Endometrium (tissue), 2 donors: ENCODE data around the gene ACAD11.

Experiments used
- FAIRE-seq: peaks from 2 replicates; lab custom pipeline; 2012; peaks lifted over from hg19 to GRCh38; lab: Jason Lieb, UNC
- donor health status: control.
- donor health status: control.

Gene ACAD11, protein sequence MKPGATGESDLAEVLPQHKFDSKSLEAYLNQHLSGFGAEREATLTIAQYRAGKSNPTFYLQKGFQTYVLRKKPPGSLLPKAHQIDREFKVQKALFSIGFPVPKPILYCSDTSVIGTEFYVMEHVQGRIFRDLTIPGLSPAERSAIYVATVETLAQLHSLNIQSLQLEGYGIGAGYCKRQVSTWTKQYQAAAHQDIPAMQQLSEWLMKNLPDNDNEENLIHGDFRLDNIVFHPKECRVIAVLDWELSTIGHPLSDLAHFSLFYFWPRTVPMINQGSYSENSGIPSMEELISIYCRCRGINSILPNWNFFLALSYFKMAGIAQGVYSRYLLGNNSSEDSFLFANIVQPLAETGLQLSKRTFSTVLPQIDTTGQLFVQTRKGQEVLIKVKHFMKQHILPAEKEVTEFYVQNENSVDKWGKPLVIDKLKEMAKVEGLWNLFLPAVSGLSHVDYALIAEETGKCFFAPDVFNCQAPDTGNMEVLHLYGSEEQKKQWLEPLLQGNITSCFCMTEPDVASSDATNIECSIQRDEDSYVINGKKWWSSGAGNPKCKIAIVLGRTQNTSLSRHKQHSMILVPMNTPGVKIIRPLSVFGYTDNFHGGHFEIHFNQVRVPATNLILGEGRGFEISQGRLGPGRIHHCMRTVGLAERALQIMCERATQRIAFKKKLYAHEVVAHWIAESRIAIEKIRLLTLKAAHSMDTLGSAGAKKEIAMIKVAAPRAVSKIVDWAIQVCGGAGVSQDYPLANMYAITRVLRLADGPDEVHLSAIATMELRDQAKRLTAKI

DNA sequence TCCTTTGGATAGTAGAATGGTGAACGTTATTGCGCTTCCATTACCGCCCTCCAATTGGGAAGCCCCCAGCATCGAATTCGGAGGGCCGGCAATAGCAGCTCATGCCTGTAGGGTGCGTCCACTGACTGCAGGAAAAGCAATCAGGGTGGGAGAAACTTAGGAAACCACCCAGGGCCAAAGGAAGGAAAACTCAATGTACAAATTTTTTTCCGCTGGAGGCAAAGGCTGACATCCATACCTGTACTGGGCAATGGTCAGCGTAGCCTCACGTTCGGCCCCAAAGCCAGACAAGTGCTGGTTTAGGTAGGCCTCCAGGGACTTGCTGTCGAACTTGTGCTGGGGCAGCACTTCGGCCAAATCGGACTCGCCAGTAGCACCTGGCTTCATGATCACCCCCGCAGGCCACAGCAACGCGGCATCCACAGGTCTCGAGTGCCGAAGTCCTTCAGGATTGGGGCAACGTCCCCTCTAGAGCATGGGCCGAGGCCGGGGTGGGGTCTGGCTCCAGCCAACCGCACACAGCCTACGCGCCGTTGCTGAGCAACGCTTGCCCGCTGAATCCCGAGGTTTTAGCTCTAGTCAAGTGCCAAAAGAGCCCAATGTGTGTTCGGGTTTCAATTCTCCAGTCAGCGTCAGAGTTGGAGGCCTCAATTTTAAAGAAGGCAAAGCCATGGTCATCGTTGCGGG lies at the start of gene ACAD11:
TSS of gene ACAD11 (minus strand) at position 445 of the 687 bp plus-strand sequence. CDS start at position 387, 58 bp downstream.
- FAIRE-seq, result no peak

DNA sequence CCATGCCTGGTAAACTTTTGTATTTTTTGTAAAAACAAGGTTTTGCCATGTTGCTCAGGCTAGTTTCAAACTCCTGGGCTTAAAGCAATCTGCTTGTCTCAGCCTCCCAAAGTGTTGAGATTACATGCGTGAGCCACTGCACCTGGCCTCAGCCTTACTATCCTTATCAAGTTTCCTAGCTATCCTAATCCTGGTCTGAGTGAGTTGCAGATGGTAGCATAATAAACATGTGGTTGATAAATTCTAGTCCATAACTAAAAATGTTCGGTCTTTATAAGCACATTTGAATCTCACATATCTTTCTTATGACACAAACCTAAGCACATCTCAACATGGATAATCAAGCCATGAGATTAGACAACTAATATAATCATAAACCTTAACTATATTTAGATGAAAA lies 44.1 kb upstream of the ACAD11 start:
- FAIRE-seq, result no peak

DNA sequence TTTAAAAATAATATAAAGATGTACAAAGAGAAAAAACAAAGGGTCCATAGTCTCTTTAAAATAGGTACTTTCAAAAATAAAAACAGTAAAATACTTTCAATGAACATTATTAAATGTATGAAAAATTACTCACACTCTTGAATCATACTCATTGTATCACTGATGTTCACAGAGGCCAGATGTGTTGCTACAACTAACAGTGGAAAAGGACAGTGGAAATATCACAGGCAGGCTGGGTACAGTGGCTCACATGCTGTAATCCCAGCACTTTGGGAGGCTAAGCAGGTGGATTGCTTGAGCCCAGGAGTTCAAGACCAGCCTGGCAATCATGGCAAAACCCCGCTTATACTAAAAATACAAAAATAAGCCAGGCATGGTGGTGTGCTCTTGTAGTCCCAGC lies 35.8 kb upstream of the ACAD11 start:
- FAIRE-seq, result no peak

DNA sequence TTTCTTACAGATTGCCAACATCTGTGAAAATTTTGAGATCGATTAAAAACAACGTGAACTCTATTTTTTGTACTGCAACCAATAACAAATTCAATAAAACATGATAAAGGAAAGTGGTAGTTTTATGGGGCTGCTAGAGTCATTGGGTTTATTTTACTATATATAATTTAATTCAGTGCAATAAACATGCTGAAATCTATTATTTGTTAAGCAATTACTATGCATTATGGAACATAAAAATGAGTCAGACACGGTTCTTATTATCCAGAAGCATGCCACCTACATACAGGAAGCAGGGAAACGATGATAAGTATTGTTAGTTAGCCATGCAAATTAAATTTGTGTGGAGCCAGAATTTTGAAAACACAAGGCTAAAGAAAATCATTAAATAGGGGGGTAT lies 35.4 kb upstream of the ACAD11 start:
- FAIRE-seq, result no peak

DNA sequence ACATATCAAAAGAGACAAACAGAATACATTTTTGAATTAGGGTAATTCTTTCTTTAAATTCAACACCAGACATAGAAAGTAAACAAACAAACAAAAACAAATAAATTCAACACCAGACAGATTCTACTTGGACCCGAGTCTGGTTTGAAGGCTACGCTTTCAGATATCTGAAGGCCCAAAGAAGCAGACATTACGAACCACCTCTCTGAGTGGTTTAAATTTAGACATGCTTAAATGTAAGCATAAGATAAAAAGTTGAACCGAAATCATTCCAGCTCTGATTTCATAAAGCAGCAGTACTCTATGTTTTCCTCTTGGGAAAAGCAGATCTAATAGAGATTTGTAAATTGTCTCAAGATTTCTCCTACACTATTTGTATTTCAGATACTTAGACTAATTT lies 30.4 kb upstream of the ACAD11 start:
- no peak for FAIRE-seq

DNA sequence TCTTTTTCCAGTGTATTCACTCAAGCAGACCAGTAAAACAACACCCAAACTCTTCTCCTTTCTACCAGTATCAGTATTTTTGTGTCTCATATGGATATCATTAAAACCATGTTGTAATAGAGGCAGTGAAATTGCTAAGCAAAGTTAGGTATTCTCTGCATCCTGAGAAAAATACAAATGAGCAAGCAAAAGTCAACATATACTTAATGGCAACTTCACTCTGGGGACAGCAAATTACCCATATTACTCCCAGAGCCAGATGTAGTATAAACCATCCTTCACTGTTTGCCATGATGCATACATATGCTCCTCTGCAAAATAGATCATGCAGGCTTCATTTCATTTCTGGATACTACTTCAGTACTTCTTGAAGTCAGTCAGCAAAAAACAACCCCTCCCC lies 22.6 kb upstream of the ACAD11 start:
- no peak for FAIRE-seq

DNA sequence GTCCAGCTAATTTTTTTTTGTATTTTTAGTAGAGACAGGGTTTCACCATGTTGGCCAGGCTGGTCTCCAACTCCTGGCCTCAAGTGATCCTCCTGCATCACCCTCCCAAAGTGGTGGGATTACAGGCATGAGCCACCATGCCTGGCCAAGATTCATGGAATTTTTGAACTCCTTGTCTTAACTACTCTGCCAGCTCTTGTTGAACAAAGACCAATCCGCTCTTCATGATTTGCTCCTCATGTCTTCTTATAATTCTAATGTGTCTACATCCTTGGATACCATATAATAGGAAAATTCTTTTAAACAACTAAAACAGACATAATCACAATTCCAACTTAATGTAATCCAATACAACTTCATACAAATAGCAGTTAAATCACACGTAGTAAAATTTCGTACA lies 21.8 kb upstream of the ACAD11 start:
- no peak for FAIRE-seq

DNA sequence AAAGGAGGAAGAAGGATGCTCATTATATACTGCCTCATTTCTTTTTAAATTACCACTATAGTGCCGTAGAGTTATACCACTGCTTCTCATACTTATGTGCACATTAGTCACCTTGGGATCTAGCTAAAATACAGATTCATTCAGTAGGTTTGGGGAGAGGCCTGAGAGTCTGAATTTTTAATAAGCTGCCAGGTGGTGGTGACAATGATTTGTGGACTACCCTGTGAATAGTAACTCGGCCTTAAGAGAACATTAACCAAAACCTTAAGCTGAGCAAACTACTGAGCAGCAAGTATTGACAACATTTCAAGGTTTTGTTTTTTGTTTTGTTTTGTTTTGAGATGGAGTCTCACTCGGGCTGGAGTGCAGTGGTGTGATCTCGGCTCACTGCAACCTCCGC lies 20.3 kb upstream of the ACAD11 start:
- FAIRE-seq, result no peak

DNA sequence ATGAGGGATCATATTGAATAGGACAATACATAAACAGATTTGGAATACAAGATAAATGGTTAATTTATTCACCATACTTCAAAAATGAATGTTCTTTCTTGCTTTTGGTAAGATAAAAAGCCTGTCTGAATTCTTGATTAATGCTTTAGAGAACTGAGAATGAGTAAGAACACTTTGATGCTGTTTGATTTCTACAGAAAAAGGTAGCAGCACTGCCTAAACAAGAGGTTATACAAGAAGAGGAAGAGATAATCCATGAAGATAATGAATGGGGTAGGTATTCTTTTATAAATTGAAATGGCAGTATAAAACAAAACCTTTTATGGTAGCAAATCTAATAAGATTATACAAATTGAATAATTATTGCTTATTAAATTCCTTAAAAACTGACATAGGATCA lies 15.8 kb upstream of the ACAD11 start:
- no peak for FAIRE-seq

DNA sequence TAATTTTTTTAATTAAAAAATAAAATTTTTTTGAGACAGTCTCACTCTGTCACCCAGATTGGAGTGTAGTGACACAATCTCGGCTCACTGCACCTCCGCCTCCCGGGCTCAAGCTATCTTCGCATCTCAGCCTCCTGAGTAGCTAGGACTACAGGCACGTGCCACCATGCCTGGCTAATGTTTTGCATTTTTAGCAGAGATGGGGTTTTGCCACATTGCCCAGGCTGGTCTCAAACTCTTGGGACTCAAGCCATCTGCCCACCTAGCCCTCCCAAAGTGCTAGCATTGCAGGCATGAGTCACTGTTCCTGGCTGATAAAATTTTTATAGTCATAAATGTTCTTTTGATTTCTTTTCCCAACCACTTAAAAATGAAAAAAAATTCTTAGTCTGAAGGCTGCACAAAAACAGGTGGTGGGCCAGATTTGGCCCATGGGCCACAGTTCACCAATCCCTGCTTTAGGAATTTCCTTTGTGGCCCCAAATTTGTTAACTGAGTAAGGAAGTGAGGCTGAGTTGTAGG lies 9.7 kb upstream of the ACAD11 start:
- FAIRE-seq, result no peak

DNA sequence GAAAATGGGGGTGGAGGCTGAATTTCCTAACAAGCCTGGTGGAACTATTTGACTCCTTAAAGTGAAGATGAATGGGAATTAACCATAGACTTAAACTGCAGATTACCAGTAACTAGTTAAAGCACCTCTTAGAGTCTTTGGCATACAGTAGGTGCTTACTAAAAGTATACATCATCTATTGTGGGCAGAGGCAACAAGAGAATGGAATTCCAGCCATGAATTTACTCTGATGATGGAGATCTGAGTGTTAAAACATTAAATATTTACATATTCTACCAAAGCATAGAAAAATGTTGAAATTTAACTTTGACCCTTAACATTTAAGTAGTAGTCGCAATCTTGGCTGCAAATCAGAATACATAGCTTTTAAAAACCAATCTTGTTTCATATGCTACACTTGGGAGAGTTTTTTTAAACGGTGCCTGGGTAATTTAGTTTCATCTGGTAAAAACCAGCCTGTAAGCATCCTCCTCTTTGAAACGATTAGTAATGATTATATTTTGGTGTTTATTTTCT lies 5.7 kb upstream of the ACAD11 start:
- no peak for FAIRE-seq

DNA sequence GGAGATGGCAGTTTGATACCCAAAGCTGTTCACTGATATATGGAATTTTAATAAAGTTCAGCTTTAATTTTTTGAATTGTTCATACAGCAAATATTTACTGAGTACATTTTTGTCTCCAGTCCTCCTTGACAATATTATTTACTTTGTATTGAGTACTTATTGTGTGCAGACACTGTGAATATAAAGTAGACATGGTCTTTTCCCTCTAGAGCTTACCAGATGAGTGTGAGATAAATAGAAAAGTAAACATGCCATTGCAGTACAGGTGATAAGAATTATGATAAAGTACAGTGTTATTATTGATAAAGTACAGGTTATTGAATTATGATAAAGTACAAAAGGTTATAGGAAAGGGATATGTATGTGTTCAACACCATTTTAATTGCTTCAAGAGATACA lies 2.6 kb upstream of the ACAD11 start:
- FAIRE-seq, result no peak

DNA sequence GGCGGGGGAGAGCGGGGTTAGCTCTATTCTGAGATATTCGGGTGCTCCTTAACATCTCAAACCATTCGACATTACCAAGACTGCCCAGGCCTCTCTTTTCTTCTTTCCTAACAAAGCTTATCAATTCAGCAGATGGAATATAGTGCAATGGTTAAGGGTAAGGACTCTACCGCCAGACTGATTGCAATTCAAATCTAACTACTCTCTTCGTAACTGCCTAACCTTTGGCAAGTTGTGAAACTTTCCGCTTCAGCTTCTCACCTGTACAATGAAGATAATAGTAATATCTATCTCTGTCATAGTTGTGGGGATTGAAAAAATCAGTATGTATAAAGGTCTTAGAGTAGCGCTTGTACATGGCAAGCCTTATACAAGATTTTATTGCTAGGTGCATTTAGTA lies 1.5 kb upstream of the ACAD11 start:
- no peak for FAIRE-seq

DNA sequence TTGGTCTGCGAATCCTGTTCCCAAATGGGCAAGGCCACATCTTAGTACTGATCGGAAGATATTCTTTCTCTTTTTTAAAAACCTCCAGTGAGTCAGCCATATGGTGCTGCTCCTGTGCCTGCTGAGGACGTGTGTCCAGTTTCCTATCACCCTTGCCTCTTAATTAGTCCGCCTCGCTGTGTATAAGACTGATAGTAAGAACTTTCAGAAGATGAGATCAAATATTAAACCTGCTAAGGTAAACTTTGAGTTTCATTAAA lies 1.1 kb upstream of the ACAD11 start:
- FAIRE-seq, result no peak

DNA sequence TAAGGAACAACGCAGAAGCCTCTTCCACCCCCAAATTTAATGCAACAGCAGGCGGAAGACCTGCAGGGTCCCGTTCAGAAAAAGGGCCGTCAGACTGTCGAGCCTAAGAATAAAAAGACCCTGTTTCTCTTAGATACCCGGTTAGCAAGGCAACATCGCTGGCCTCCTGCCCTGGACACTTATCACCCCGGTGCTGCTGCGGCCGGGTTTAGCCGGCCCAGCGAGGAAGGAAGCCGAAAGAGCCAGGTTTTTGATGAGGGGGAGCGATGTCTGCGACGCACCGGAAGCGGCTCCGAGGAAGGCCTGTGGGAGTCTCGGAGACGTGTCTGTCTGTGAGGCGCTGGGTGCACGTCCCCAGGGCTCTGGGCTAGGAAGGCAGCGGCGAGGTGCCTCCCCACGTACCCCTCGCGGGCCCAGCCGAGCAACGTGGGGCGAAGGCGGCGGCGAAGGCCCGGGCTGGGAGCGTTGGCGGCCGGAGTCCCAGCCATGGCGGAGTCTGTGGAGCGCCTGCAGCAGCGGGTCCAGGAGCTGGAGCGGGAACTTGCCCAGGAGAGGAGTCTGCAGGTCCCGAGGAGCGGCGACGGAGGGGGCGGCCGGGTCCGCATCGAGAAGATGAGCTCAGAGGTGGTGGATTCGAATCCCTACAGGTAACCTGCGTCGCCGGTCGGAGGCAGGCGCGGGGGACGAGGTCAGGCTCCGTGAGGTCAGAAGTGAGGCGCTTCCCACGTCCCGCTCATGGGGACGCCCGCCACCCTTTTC lies 622 bp upstream of the ACAD11 start, which contains the start of gene UBA5:
TSS of gene UBA5 (plus strand) at position 278 of the 759 bp plus-strand sequence. CDS start at position 487, 209 bp downstream.
- FAIRE-seq, result no peak

DNA sequence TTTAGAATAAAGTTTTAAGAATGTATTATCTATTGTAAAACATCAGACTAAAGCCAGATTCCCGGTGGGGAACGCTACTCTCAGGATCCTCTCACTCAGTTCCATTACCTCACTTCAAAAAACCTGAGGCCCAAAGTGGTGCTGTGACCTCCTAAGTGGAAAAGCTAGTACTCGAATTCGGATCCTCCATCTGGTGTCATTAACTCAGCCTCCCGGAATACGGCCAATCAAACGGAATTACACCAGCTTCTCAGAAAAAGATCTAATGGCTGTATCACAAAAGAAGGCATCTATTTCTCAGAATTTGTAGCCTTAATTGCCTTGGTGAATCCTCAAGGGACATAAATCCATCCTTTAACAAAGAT lies 627 bp downstream of the ACAD11 start:
- FAIRE-seq, result no peak

DNA sequence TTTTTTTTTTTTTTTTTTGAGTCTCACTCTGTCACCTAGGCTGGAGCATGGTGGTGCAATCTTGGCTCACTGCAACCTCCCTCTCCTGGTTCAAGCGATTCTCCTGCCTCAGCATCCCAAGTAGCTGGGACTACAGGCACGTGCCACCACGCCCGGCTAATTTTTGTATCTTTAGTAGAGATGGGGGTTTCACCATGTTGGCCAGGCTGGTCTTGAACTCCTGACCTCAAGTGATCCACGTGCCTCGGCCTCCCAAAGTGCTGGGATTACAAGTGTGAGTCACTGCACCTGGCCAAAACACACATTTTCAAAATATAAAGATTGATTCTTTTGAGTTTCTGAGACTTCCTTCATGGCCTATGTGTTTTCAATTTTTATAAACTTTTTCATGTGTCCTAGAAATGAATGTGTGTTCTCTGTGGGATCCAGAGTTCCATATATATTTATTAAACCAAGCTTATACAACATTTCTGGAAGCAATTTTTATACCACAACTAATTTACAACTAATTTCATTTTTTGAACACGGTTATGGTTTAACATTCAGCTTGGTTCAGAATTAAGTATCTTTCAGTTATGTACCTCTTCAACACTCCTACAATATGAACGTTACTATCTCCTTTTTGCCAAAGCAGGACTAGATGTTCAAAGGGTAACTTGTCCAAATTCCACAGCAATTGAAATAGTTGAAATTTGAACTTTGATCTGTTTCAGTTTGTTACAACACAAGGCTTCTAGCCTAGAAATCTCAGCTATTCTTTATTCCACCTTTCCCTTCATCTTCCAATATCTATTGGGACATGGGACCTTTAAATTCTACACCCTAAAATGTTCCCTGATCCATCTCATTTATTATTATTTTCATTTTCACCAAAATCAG lies 1.5 kb downstream of the ACAD11 start:
- FAIRE-seq, result no peak

DNA sequence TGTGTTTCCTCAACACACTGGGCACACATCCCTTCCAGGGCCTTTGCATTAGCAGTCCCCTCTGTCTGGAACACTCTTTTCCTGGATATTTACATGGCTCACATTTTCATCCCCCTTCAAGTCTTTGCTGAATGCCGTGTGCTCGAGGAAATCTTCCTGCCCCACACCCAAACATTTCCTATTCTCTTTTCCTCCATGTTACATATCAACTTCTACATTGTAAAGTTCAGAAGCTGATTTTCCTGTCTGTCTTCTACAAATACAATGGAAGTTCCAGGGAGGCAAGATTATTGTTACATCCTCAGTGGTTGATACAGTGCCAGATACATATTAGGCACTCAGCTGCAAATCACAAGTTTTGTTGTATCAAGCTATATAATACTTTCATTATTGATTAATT lies 4.1 kb downstream of the ACAD11 start:
- FAIRE-seq, result no peak

DNA sequence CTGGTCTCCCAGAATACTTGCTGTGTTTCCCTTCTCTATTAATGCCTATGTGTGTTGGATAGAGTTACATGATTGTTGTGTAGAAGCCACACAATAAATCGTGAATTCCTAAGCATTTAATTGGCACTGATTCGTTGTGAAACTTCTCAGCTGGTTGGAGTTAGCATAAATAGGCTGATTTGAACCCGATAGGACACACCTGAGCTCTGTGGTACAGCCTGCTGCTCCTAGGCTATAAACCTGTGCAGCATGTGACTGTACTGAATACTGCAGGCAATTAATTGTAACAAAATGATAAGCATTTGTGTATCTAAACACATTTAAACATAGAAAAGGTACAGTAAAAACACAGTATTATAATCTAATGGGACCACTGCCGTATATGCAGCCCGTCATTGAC lies 4.9 kb downstream of the ACAD11 start:
- no peak for FAIRE-seq

DNA sequence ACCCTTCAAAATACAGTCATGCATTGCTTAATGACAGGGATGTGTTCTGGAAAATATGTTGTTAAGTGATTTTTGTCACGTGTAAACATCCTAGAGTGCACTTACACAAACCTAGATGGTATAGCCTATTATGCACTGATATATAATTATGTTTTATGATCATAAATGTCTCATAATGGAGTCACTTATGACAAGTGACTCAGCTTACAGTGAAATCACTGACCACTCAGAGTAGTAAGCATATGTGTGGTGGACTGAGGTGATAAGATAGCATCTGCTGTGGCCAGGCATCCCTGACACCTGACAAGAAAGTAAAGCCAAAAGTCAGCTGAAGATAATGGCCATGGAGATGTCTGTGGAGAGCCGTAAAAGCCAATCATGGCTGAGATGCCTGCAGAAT lies 5.4 kb downstream of the ACAD11 start:
- FAIRE-seq, result no peak

DNA sequence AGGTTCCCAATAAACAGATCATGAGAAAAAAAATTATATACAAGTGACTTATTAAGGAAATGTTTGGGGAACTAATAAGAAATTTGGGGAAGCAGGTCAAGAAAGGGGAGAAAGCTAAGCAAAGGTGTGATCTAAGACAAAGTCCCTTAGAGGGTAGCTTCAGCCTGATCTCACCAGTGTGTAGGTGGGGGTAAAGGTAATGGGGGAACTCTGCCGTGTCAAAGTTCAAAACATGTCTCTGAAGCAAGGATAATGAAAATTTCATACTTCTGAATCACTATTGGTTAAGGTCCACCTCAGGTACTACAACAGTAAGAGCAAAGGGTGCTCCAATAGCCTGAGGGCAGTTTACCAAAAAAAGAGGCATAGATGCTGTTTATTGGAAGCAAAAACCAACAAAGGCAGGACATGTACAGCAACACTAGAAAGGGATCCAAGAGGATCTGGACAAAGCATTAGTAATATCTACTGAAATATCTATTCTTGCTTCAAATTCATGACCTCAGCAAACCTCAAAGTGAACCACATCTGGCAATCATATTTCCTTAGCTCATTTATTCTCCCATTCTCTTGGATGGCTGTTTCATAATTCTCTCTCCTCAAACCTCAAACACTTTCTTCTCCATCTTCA lies 6.9 kb downstream of the ACAD11 start:
- no peak for FAIRE-seq
